ENCODE measurements around the gene SERPINA1. TPM values are rescaled to one million over a fixed set of nuclear protein-coding genes. Genes with fewer than 3 reads are reported as not detected.

Gene SERPINA1
- total RNA-seq, 1 experiment from 2014 or later, result 150 TPM

DNA sequence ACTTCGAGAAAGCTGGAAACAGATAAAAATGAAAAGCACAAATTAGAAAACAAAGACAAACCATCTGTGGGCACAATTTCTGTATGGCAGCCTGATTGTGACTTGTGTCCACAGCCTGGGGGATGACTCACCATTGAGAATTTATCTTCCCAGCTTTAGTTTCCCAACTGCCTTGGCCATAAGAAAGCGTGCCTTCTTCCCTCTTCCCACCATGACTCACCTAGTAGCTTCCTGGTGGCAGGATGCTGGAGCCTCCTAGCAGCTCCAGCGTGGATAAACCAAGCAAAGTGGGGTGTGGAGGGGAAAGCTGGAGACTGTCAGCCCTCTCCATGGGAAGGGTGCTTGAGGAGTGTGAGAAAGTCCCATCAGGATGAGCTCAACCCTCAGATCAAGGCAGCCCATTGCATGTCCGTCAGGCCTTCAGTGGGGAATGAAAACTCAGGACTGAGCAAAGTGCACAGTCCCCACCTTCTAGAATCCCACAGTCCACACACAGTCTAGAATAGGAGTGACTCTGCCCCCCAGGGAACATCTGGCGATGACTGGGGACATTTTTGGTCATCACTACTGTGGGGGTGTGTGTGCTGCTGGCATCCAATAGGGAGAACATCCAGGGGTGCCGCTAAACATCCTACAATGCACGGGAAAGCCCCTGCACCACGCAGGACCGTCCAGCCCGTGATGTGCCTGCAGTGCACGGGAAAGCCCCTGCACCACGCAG lies 42.9 kb downstream of the SERPINA1 start:
- DNase-seq, result no peak
- H3K36me3 ChIP-seq (ENCODE audit: control insufficient read depth, insufficient read depth, low read length), result no peaks in the 10 kb centered on the region
- H3K4me3 ChIP-seq (ENCODE audit: low read depth, low read length), result no peak overlapping the region
- Mint-ChIP-seq H3K36me3 (ENCODE audit: insufficient read depth, unreplicated experiment) (no peaks in the 10 kb centered on the region), H3K27ac (ENCODE audit: unreplicated experiment) (no peak overlapping the region), H3K4me3 (ENCODE audit: unreplicated experiment) (no peak overlapping the region), H3K9me3 (ENCODE audit: unreplicated experiment) (no peaks in the 10 kb centered on the region), H3K4me1 (ENCODE audit: low read depth, unreplicated experiment) (peaks cover 16% of the 10 kb centered on the region), H3K27me3 (ENCODE audit: insufficient read depth, unreplicated experiment) (no peaks in the 10 kb centered on the region)
- POLR2A ChIA-PET, result no interaction called here
- H3K9me3 ChIP-seq, result no peaks in the 10 kb centered on the region
- intact Hi-C loops (cut with micrococcal nuclease; ENCODE audit: unreplicated experiment), result no loop called here
- TF ChIP-seq, protein P1, sequence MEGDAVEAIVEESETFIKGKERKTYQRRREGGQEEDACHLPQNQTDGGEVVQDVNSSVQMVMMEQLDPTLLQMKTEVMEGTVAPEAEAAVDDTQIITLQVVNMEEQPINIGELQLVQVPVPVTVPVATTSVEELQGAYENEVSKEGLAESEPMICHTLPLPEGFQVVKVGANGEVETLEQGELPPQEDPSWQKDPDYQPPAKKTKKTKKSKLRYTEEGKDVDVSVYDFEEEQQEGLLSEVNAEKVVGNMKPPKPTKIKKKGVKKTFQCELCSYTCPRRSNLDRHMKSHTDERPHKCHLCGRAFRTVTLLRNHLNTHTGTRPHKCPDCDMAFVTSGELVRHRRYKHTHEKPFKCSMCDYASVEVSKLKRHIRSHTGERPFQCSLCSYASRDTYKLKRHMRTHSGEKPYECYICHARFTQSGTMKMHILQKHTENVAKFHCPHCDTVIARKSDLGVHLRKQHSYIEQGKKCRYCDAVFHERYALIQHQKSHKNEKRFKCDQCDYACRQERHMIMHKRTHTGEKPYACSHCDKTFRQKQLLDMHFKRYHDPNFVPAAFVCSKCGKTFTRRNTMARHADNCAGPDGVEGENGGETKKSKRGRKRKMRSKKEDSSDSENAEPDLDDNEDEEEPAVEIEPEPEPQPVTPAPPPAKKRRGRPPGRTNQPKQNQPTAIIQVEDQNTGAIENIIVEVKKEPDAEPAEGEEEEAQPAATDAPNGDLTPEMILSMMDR (IDR thresholded peaks at IDR 0.05; ENCODE audit: insufficient read depth in 1 of 2, low read depth in 1 of 2, low read length in 1 of 2, severe bottlenecking in 1 of 2, unreplicated experiment in 1 of 2), result no peak
- H3K4me1 ChIP-seq, result peaks cover 16% of the 10 kb centered on the region
- CTCF ChIA-PET, result no interaction called here
- no peaks in the 10 kb centered on the region for H3K27me3 ChIP-seq (replicated peaks; ENCODE audit: control insufficient read depth, insufficient read depth, low read length)
- no TSS peak for BruUV-seq (replicated peaks)

- Histone ChIP-seq H3K36me3 (ENCODE audit: control insufficient read depth, insufficient read depth, low read length) (no peaks in the 10 kb centered on the region), H3K27me3 (replicated peaks; ENCODE audit: control insufficient read depth, insufficient read depth, low read length) (no peaks in the 10 kb centered on the region), H3K4me1 (peaks cover 23% of the 10 kb centered on the region), H3K9me3 (no peaks in the 10 kb centered on the region), H3K4me3 (ENCODE audit: low read depth, low read length) (no peak overlapping the region)
- Mint-ChIP-seq H3K9me3 (ENCODE audit: unreplicated experiment) (no peaks in the 10 kb centered on the region), H3K4me1 (ENCODE audit: low read depth, unreplicated experiment) (peaks cover 21% of the 10 kb centered on the region), H3K4me3 (ENCODE audit: unreplicated experiment) (no peak overlapping the region), H3K36me3 (ENCODE audit: insufficient read depth, unreplicated experiment) (no peaks in the 10 kb centered on the region), H3K27ac (ENCODE audit: unreplicated experiment) (no peak overlapping the region), H3K27me3 (ENCODE audit: insufficient read depth, unreplicated experiment) (no peaks in the 10 kb centered on the region)
- no peak for DNase-seq
- intact Hi-C loops (cut with micrococcal nuclease; ENCODE audit: unreplicated experiment), result no loop called here
- CTCF ChIA-PET, result no interaction called here
- POLR2A ChIA-PET, result no interaction called here
- TF ChIP-seq, protein P1 (IDR thresholded peaks at IDR 0.05; ENCODE audit: insufficient read depth in 1 of 2, low read depth in 1 of 2, low read length in 1 of 2, severe bottlenecking in 1 of 2, unreplicated experiment in 1 of 2), result no peak
- BruUV-seq (replicated peaks), result no TSS peak
These were observed 44.0 kb downstream of the SERPINA1 start for GRCh38 chr14:94344389-94344788.

- Mint-ChIP-seq H3K36me3 (ENCODE audit: insufficient read depth, unreplicated experiment) (no peaks in the 10 kb centered on the region), H3K4me1 (ENCODE audit: low read depth, unreplicated experiment) (peaks cover 21% of the 10 kb centered on the region), H3K9me3 (ENCODE audit: unreplicated experiment) (no peaks in the 10 kb centered on the region), H3K27ac (ENCODE audit: unreplicated experiment) (no peak overlapping the region), H3K27me3 (ENCODE audit: insufficient read depth, unreplicated experiment) (no peaks in the 10 kb centered on the region), H3K4me3 (ENCODE audit: unreplicated experiment) (no peak overlapping the region)
- POLR2A ChIA-PET, result no interaction called here
- TF ChIP-seq, protein P1 (IDR thresholded peaks at IDR 0.05; ENCODE audit: insufficient read depth in 1 of 2, low read depth in 1 of 2, low read length in 1 of 2, severe bottlenecking in 1 of 2, unreplicated experiment in 1 of 2), result no peak
- H3K36me3 ChIP-seq (ENCODE audit: control insufficient read depth, insufficient read depth, low read length), result no peaks in the 10 kb centered on the region
- peaks cover 27% of the 10 kb centered on the region for H3K4me1 ChIP-seq
- no peaks in the 10 kb centered on the region for H3K27me3 ChIP-seq (replicated peaks; ENCODE audit: control insufficient read depth, insufficient read depth, low read length)
- DNase-seq, result no peak
- BruUV-seq (replicated peaks), result no TSS peak
- CTCF ChIA-PET, result no interaction called here
- H3K4me3 ChIP-seq (ENCODE audit: low read depth, low read length), result no peak overlapping the region
- H3K9me3 ChIP-seq, result no peaks in the 10 kb centered on the region
- intact Hi-C loops (cut with micrococcal nuclease; ENCODE audit: unreplicated experiment), result no loop called here
These were observed 45.0 kb downstream of the SERPINA1 start for GRCh38 chr14:94343238-94344005.

Measured in Caco-2 (cell line).